ENCODE data around the gene CSN3.

- TF ChIP-seq CTCF (IDR thresholded peaks at IDR 0.05; ENCODE audit: insufficient read depth, low read length, poor library complexity, severe bottlenecking), result no peak
- no peak for TF ChIP-seq EZH2phosphoT487 (conservative IDR thresholded peaks at IDR 0.05; ENCODE audit: low read length)
Observed at GRCh38 chr4:70280567-70280966, 38.2 kb downstream of the CSN3 start.

Data from SU-DHL-6 (cell line).